Neural progenitor cell (in vitro differentiated cells): Measurements from ENCODE around the gene TBCK.

Source experiments
- EZH2 ChIP-seq: fragments of 200-600 bp; sonication (generic); IDR thresholded peaks from 2 replicates; pipeline ENCODE4 v1.6.1; 2017; ENCODE audit warnings: antibody characterized with exemption, mild to moderate bottlenecking, moderate library complexity
- EZH2phosphoT487 ChIP-seq: fragments of 200-600 bp; sonication (generic); IDR thresholded peaks from 2 replicates; pipeline ENCODE4 v1.6.1; 2017; ENCODE audit warnings: antibody characterized with exemption
- TF ChIP-seq, protein P1 (sequence below): fragments of 200-600 bp; sonication (generic); IDR thresholded peaks from 2 replicates; pipeline ENCODE4 v1.5.1; 2017; ENCODE audit warnings: antibody characterized with exemption, mild to moderate bottlenecking

DNA sequence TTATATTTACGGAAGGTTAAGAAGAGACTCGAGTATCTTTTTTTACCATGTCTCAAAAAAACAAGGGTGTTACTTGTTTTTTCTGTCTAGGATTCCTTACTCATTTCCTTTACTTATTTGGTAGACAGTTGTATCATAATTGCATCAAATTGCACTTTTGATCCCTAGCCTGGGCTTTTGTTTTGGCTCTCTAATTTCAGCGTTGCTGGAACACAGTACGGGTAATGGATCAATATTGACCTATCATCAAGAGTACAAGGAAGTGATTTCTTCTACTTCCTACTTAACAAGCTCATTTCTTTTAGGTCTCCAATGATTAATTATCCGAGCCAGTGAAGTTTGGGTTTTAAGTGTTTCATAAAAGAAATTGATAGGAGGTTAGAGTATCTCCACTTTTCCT, 17.2 kb upstream of the TBCK start:
- TF ChIP-seq, protein P1, sequence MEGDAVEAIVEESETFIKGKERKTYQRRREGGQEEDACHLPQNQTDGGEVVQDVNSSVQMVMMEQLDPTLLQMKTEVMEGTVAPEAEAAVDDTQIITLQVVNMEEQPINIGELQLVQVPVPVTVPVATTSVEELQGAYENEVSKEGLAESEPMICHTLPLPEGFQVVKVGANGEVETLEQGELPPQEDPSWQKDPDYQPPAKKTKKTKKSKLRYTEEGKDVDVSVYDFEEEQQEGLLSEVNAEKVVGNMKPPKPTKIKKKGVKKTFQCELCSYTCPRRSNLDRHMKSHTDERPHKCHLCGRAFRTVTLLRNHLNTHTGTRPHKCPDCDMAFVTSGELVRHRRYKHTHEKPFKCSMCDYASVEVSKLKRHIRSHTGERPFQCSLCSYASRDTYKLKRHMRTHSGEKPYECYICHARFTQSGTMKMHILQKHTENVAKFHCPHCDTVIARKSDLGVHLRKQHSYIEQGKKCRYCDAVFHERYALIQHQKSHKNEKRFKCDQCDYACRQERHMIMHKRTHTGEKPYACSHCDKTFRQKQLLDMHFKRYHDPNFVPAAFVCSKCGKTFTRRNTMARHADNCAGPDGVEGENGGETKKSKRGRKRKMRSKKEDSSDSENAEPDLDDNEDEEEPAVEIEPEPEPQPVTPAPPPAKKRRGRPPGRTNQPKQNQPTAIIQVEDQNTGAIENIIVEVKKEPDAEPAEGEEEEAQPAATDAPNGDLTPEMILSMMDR, result no peak
- no peak for TF ChIP-seq EZH2
- TF ChIP-seq EZH2phosphoT487, result no peak
